IMR-90 (cell line): Measurements from ENCODE around the gene IP6K2. TPM values are rescaled to one million over a fixed set of nuclear protein-coding genes. Genes with fewer than 3 reads are reported as not detected.

Source experiments
- ATAC-seq: fragments of 200-7000 bp; cut with Tn5 transposase; 2 replicates; pipeline ENCODE4 v1.9.1; 2020; ENCODE audit warnings: low read depth, mild to moderate bottlenecking, moderate library complexity
- BruUV-seq: library from RNA; stranded (reverse); fragments of 400-500 nt; replicated peaks from 2 replicates; lab custom pipeline; 2021; lab: Mats Ljungman, UMichigan
- CTCF ChIA-PET: fragments of 300-600 bp; formaldehyde crosslinking; extraction: SDS; loops from one replicate; lab custom pipeline; 2021; ENCODE audit warnings: antibody characterized with exemption; lab: Yijun Ruan, JAX
- POLR2A ChIA-PET: fragments of 300-600 bp; sonication (Branson Sonifier 250); formaldehyde crosslinking; loops from one replicate; lab custom pipeline; 2022; ENCODE audit warnings: antibody characterized with exemption; ENCODE audit not compliant: unreplicated experiment; lab: Charles Lee
- DNase-seq: peaks from one replicate; pipeline ENCODE4 v3.0.0; 2013
- H2AFZ ChIP-seq: replicated peaks from 2 replicates; pipeline ENCODE3; 2013; ENCODE audit warnings: low read length, mild to moderate bottlenecking; ENCODE audit not compliant: poor library complexity
- H2AK5ac ChIP-seq: 2 replicates; pipeline ENCODE4 v1.6.1; 2013; ENCODE audit warnings: low read depth, low read length, inconsistent platforms
- H2AK9ac ChIP-seq: replicated peaks from 2 replicates; pipeline ENCODE3; 2013; ENCODE audit warnings: mild to moderate bottlenecking, low read depth, low read length, moderate library complexity; ENCODE audit not compliant: poor library complexity
- H2BK120ac ChIP-seq: 2 replicates; pipeline ENCODE4 v1.6.1; 2013; ENCODE audit warnings: low read depth, low read length, inconsistent platforms
- H2BK15ac ChIP-seq: 3 replicates; pipeline ENCODE4 v1.6.1; 2013; ENCODE audit warnings: low read depth, low read length, inconsistent platforms
- H2BK20ac ChIP-seq: 2 replicates; pipeline ENCODE4 v1.6.1; 2013; ENCODE audit warnings: low read depth, mild to moderate bottlenecking, inconsistent platforms, low read length, moderate library complexity
- H2BK5ac ChIP-seq: 2 replicates; pipeline ENCODE4 v1.6.1; 2013; ENCODE audit warnings: mild to moderate bottlenecking, low read depth, low read length, inconsistent platforms; ENCODE audit not compliant: poor library complexity, severe bottlenecking
- H3K14ac ChIP-seq: replicated peaks from 2 replicates; pipeline ENCODE4 v1.6.1; 2013; ENCODE audit warnings: low read depth, low read length, inconsistent platforms
- H3K18ac ChIP-seq: 2 replicates; pipeline ENCODE4 v1.6.1; 2013; ENCODE audit warnings: low read depth, low read length, control low read depth
- H3K23ac ChIP-seq: 2 replicates; pipeline ENCODE4 v1.6.1; 2013; ENCODE audit warnings: low read depth, low read length, inconsistent platforms
- H3K27ac ChIP-seq: 2 replicates; pipeline ENCODE4 v1.5.1; 2013; ENCODE audit warnings: mild to moderate bottlenecking, control low read depth, low read length; ENCODE audit not compliant: insufficient read depth
- H3K27me3 ChIP-seq: 2 replicates; pipeline ENCODE4 v1.6.1; 2013; ENCODE audit warnings: low read length; ENCODE audit not compliant: control insufficient read depth, insufficient read depth
- H3K36me3 ChIP-seq: 2 replicates; pipeline ENCODE4 v1.6.1; 2013; ENCODE audit warnings: low read length, mixed read lengths; ENCODE audit not compliant: control insufficient read depth, insufficient read depth
- H3K4ac ChIP-seq: 2 replicates; pipeline ENCODE4 v1.6.1; 2013; ENCODE audit warnings: low read depth, low read length, inconsistent platforms
- H3K4me1 ChIP-seq: 2 replicates; pipeline ENCODE4 v1.6.1; 2013; ENCODE audit warnings: low read length, mixed read lengths; ENCODE audit not compliant: control insufficient read depth, insufficient read depth
- H3K4me2 ChIP-seq: 2 replicates; pipeline ENCODE4 v1.6.1; 2013; ENCODE audit warnings: low read depth, mild to moderate bottlenecking, control low read depth, low read length, moderate library complexity
- H3K4me3 ChIP-seq: 2 replicates; pipeline ENCODE4 v1.5.1; 2013; ENCODE audit warnings: low read depth, mild to moderate bottlenecking, control low read depth, low read length, moderate library complexity; ENCODE audit not compliant: insufficient read depth
- H3K56ac ChIP-seq: 2 replicates; pipeline ENCODE4 v1.6.1; 2013; ENCODE audit warnings: low read length, inconsistent platforms; ENCODE audit not compliant: insufficient read depth; ENCODE audit errors: extremely low read depth
- H3K79me1 ChIP-seq, 2 experiments: 2 replicates each; pipeline ENCODE4 v1.6.1; 2013; ENCODE audit warnings: low read length in 2 of 2, inconsistent platforms in 1 of 2, low read depth in 1 of 2
- H3K9ac ChIP-seq: 2 replicates; pipeline ENCODE4 v1.6.1; 2013; ENCODE audit warnings: low read depth, low read length, control low read depth
- H3K9me1 ChIP-seq: 2 replicates; pipeline ENCODE4 v1.6.1; 2013; ENCODE audit warnings: low read length, inconsistent platforms; ENCODE audit not compliant: insufficient read depth
- H3K9me3 ChIP-seq: 2 replicates; pipeline ENCODE4 v1.6.1; 2013; ENCODE audit warnings: low read length; ENCODE audit not compliant: control insufficient read depth, insufficient read depth
- H4K20me1 ChIP-seq: 2 replicates; pipeline ENCODE4 v1.6.1; 2013; ENCODE audit warnings: low read length, inconsistent platforms; ENCODE audit not compliant: insufficient read depth
- H4K5ac ChIP-seq: 2 replicates; pipeline ENCODE4 v1.6.1; 2013; ENCODE audit warnings: mild to moderate bottlenecking, low read depth, low read length, control low read depth
- H4K8ac ChIP-seq, 2 experiments: 2 replicates each; pipeline ENCODE4 v1.6.1; 2013; ENCODE audit warnings: low read depth in 2 of 2, low read length in 2 of 2, control low read depth in 1 of 2, inconsistent platforms in 1 of 2
- H4K91ac ChIP-seq: 2 replicates; pipeline ENCODE4 v1.6.1; 2013; ENCODE audit warnings: low read depth, low read length, inconsistent platforms; ENCODE audit not compliant: insufficient read depth
- CHD1 ChIP-seq: IDR thresholded peaks from 2 replicates; pipeline ENCODE4 v1.6.1; 2012; ENCODE audit warnings: low read depth, low read length, improper control_type of control experiment
- MAZ ChIP-seq: IDR thresholded peaks from 2 replicates; pipeline ENCODE4 v1.6.1; 2012; ENCODE audit warnings: low read depth, mild to moderate bottlenecking, low read length, improper control_type of control experiment, moderate library complexity, borderline replicate concordance
- MXI1 ChIP-seq: IDR thresholded peaks from 2 replicates; pipeline ENCODE4 v1.6.1; 2012; ENCODE audit warnings: low read depth, mild to moderate bottlenecking, low read length, moderate library complexity, borderline replicate concordance
- NFE2L2 ChIP-seq: fragments of 150-350 bp; IDR thresholded peaks from 2 replicates; pipeline ENCODE4 v1.6.1; 2016; ENCODE audit warnings: low read depth, mild to moderate bottlenecking, low read length
- POLR2A ChIP-seq: IDR thresholded peaks from 2 replicates; pipeline ENCODE4 v1.6.1; 2012; ENCODE audit warnings: mild to moderate bottlenecking, low read depth, low read length
- RFX5 ChIP-seq: IDR thresholded peaks from 2 replicates; pipeline ENCODE4 v1.8.0; 2012; ENCODE audit warnings: low read depth, mild to moderate bottlenecking, low read length, moderate library complexity
- WGBS, 2 experiments: methylation state at CpG; one replicate each; pipeline versions ENCODE4 v1.1.5 to v1.1.7; 2013; ENCODE audit warnings: missing lambda C conversion rate in 2 of 2; ENCODE audit not compliant: insufficient read length in 1 of 2; ENCODE audit errors: extremely low coverage in 2 of 2; 5-methylcytosine and 5-hydroxymethylcytosine counted together
- dilution Hi-C: fragments of 300-500 bp; cut with HindIII; formaldehyde crosslinking; loops from one replicate; pipeline ENCODE4 v1.14.3; 2018; ENCODE audit warnings: low sequenced_read_pairs; ENCODE audit not compliant: unreplicated experiment
- in situ Hi-C: fragments of 300-500 bp; cut with MboI; formaldehyde crosslinking; loops from 3 replicates; pipeline ENCODE4 v1.14.3; 2019; ENCODE audit warnings: low sequenced_read_pairs, inconsistent platforms, mixed read lengths
- intact Hi-C: fragments of 100-400 bp; cut with micrococcal nuclease; formaldehyde crosslinking; loops from 2 replicates; pipeline ENCODE4 v1.10.0; 2022
- polyA plus RNA-seq, 3 experiments: library from polyadenylated mRNA; depleted of rRNA; stranded (reverse); fragments of >200 nt; gene quantifications; 2 replicates each; pipeline ENCODE4 v1.2.3, GENCODE V29; 2012; ENCODE audit warnings: low replicate concordance in 1 of 3
- total RNA-seq: library from RNA; depleted of rRNA; stranded (reverse); fragments of >200 nt; gene quantifications from 2 replicates; pipeline ENCODE4 v1.2.3, GENCODE V29; 2012
- TF ChIP-seq, protein P1 (sequence below): conservative IDR thresholded peaks from 2 replicates; pipeline ENCODE4 v1.5.1; 2012; ENCODE audit warnings: mild to moderate bottlenecking, low read depth, low read length, improper control_type of control experiment
- TF ChIP-seq, protein P2 (sequence below): fragments of 150-350 bp; IDR thresholded peaks from 2 replicates; pipeline ENCODE4 v1.6.1; 2016; ENCODE audit warnings: low read depth, mild to moderate bottlenecking, low read length, moderate library complexity, borderline replicate concordance

Gene IP6K2
- total and polyA plus RNA-seq, 2 of the 4 experiments (the other 2 are of a cell fraction) = 73.7 to 169 TPM

DNA sequence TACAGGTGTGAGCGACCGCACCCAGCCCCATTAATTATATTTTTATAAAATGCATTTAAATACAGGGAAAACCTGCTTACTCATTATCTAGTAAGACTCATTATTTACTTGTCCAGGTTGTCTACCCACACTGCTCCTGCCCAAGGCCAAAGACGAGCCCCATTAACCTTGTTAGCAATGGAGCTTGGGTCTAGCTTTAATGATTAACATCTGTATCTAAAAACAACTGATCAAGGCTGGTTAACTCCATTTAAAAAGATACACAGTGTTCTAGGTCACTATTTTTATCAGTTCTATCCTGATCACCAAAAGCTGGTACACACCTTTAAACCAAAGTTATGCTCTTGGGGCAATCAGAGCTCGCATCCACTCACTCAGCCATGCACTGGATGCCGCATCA is 20.9 kb downstream of the IP6K2 start:
- no peak overlapping the region for H2BK15ac ChIP-seq
- TF ChIP-seq NFE2L2 (no peak), RFX5 (no peak), CHD1 (no peak), POLR2A (no peak), MXI1 (no peak), MAZ (no peak)
- TF ChIP-seq, protein P1, sequence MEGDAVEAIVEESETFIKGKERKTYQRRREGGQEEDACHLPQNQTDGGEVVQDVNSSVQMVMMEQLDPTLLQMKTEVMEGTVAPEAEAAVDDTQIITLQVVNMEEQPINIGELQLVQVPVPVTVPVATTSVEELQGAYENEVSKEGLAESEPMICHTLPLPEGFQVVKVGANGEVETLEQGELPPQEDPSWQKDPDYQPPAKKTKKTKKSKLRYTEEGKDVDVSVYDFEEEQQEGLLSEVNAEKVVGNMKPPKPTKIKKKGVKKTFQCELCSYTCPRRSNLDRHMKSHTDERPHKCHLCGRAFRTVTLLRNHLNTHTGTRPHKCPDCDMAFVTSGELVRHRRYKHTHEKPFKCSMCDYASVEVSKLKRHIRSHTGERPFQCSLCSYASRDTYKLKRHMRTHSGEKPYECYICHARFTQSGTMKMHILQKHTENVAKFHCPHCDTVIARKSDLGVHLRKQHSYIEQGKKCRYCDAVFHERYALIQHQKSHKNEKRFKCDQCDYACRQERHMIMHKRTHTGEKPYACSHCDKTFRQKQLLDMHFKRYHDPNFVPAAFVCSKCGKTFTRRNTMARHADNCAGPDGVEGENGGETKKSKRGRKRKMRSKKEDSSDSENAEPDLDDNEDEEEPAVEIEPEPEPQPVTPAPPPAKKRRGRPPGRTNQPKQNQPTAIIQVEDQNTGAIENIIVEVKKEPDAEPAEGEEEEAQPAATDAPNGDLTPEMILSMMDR = no peak
- TF ChIP-seq, protein P2, sequence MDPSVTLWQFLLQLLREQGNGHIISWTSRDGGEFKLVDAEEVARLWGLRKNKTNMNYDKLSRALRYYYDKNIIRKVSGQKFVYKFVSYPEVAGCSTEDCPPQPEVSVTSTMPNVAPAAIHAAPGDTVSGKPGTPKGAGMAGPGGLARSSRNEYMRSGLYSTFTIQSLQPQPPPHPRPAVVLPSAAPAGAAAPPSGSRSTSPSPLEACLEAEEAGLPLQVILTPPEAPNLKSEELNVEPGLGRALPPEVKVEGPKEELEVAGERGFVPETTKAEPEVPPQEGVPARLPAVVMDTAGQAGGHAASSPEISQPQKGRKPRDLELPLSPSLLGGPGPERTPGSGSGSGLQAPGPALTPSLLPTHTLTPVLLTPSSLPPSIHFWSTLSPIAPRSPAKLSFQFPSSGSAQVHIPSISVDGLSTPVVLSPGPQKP = no peak
- H3K18ac ChIP-seq = no peak overlapping the region
- H2BK120ac ChIP-seq = no peak overlapping the region
- peaks cover 29% of the 10 kb centered on the region for H3K4me1 ChIP-seq
- no peak overlapping the region for H3K4me2 ChIP-seq
- no peak overlapping the region for H3K27ac ChIP-seq
- DNase-seq (no peak), ATAC-seq (no peak)
- H3K9ac ChIP-seq = no peak overlapping the region
- no peak overlapping the region for H2AFZ ChIP-seq
- no peak overlapping the region; the same call in 1 of the 2 replicates for H3K23ac ChIP-seq
- H3K14ac ChIP-seq = no peak overlapping the region
- dilution Hi-C loops (no loop called here), in situ Hi-C loops (no loop called here), intact Hi-C loops (no loop called here)
- peaks cover 27% of the 10 kb centered on the region for H3K9me1 ChIP-seq
- H3K79me1 ChIP-seq = peaks cover 41 to 82% of the 10 kb centered on the region in 2 experiments
- no peak overlapping the region for H2BK5ac ChIP-seq
- H4K5ac ChIP-seq = no peak overlapping the region
- H2AK9ac ChIP-seq = no peak overlapping the region
- H3K56ac ChIP-seq = no peak overlapping the region
- H4K20me1 ChIP-seq = peaks cover 85% of the 10 kb centered on the region
- H3K27me3 ChIP-seq = no peaks in the 10 kb centered on the region
- no peak overlapping the region for H2BK20ac ChIP-seq
- no peak overlapping the region for H4K91ac ChIP-seq
- CTCF ChIA-PET = interaction anchor here (2.5 kb wide), 1 partner anchor 44 kb away, joined by 7 read pairs; no protein-coding TSS in a partner anchor
- H3K4me3 ChIP-seq = no peak overlapping the region
- H3K9me3 ChIP-seq = no peaks in the 10 kb centered on the region
- H3K36me3 ChIP-seq = peaks cover 50% of the 10 kb centered on the region
- no peak overlapping the region for H2AK5ac ChIP-seq
- H4K8ac ChIP-seq = no peak overlapping the region
- no TSS peak for BruUV-seq
- 100% methylated on average over 1 of the region's 5 CpGs; no CpG with 5 or more reads in 1 of the 2 experiments for WGBS, 2 experiments
- H3K4ac ChIP-seq = no peak overlapping the region
- POLR2A ChIA-PET = no interaction called here
